ENCODE results near the gene TMCO5A. TPM values are rescaled to one million over a fixed set of nuclear protein-coding genes. Genes with fewer than 3 reads are reported as not detected.

Gene TMCO5A
- total RNA-seq, 1 experiment from 2014 or later = not detected

GRCh38 chr15:37929238-37929637 lies 5.2 kb upstream of the TMCO5A start:
- H4K8ac ChIP-seq (replicated peaks; ENCODE audit: insufficient read length, low read depth, low read length) = no peak overlapping the region
- no peak overlapping the region for H2BK15ac ChIP-seq (ENCODE audit: low read depth, low read length)
- H3K18ac ChIP-seq (ENCODE audit: insufficient read length, low read depth, low read length) = no peak overlapping the region
- H2BK20ac ChIP-seq (ENCODE audit: low read depth, low read length, poor library complexity, severe bottlenecking) = no peak overlapping the region
- H3K27ac ChIP-seq (ENCODE audit: insufficient read length, low read depth, low read length) = no peak overlapping the region
- no peak overlapping the region for H2BK120ac ChIP-seq (ENCODE audit: low read depth, low read length, poor library complexity, severe bottlenecking)
- H2AFZ ChIP-seq (ENCODE audit: low read length) = no peak overlapping the region
- H3K4me2 ChIP-seq (ENCODE audit: insufficient read depth, insufficient read length, low read length) = no peak overlapping the region
- no peaks in the 10 kb centered on the region for H3K9me3 ChIP-seq (ENCODE audit: control insufficient read depth, low read depth, low read length)
- H2BK5ac ChIP-seq (ENCODE audit: insufficient read length, low read length) = no peak overlapping the region
- no peak overlapping the region for H3K14ac ChIP-seq (ENCODE audit: insufficient read depth, low read length)
- H3K79me1 ChIP-seq (ENCODE audit: insufficient read depth, low read depth, low read length, poor library complexity, severe bottlenecking) = no peaks in the 10 kb centered on the region
- no peaks in the 10 kb centered on the region; the same call in 1 of the 2 replicates for H3K27me3 Mint-ChIP-seq (ENCODE audit: low read depth)
- H3K4me1 Mint-ChIP-seq = peaks cover 0 to 2% of the 10 kb centered on the region in 2 experiments; a peak in 2 of 4 replicates
- no peak overlapping the region for H3K27ac Mint-ChIP-seq
- no peak overlapping the region for H3K23ac ChIP-seq (ENCODE audit: insufficient read length, low read depth, low read length)
- no peak for DNase-seq
- H4K91ac ChIP-seq (ENCODE audit: insufficient read length, low read depth, low read length) = no peak overlapping the region
- H3K9me3 Mint-ChIP-seq = no peaks in the 10 kb centered on the region
- no peaks in the 10 kb centered on the region for H3K23me2 ChIP-seq (ENCODE audit: insufficient read length, low read depth, low read length, poor library complexity, severe bottlenecking)
- no peaks in the 10 kb centered on the region for H4K20me1 ChIP-seq (ENCODE audit: control insufficient read depth, insufficient read depth, insufficient read length)
- no peak for TF ChIP-seq CTCF (conservative IDR thresholded peaks at IDR 0.05)
- no peak overlapping the region for H2AK5ac ChIP-seq (ENCODE audit: insufficient read length, low read length)
- H2BK12ac ChIP-seq (ENCODE audit: insufficient read length, low read depth, low read length) = no peak overlapping the region
- H3T11ph ChIP-seq (ENCODE audit: low read length) = no peak overlapping the region
- H4K5ac ChIP-seq (ENCODE audit: insufficient read length, low read depth, low read length) = no peak overlapping the region
- no CpG with 5 or more reads among the region's 1 CpG for WGBS (ENCODE audit: extremely low coverage, insufficient read length, low lambda C conversion rate)
- H3K4ac ChIP-seq (ENCODE audit: low read depth, low read length) = no peak overlapping the region
- H3K79me2 ChIP-seq (ENCODE audit: insufficient read depth, low read length) = no peaks in the 10 kb centered on the region
- no peaks in the 10 kb centered on the region; the same call in 1 of the 2 replicates for H3K4me1 ChIP-seq (ENCODE audit: insufficient read depth, low read length)
- H3K9ac ChIP-seq (ENCODE audit: extremely low read depth, insufficient read length, low read length) = no peak overlapping the region
- no peaks in the 10 kb centered on the region for H3K36me3 Mint-ChIP-seq (ENCODE audit: insufficient read depth in 1 of 3, low read depth in 3 of 3)
- H3K27me3 ChIP-seq (ENCODE audit: insufficient read depth, low read length) = no peaks in the 10 kb centered on the region
- H3K4me3 Mint-ChIP-seq = no peak overlapping the region
- no peak overlapping the region for H3K56ac ChIP-seq (ENCODE audit: insufficient read length, low read depth, low read length)

Measured in H9 (cell line).